ENCODE measurements around the gene SERINC3.

GRCh38 chr20:44455126-44455525 lies 66.7 kb downstream of the SERINC3 start:
- TF ChIP-seq CTCF (conservative IDR thresholded peaks at IDR 0.05 in 1 of 2, IDR thresholded peaks at IDR 0.05 in 1 of 2; ENCODE audit: low read depth in 1 of 2, low read length in 2 of 2) = no peak
- no peak for TF ChIP-seq EZH2 (IDR thresholded peaks at IDR 0.05; ENCODE audit: low read length, missing control alignments)
